ENCODE results near the gene UHRF2.

The UHRF2 gene

DNA sequence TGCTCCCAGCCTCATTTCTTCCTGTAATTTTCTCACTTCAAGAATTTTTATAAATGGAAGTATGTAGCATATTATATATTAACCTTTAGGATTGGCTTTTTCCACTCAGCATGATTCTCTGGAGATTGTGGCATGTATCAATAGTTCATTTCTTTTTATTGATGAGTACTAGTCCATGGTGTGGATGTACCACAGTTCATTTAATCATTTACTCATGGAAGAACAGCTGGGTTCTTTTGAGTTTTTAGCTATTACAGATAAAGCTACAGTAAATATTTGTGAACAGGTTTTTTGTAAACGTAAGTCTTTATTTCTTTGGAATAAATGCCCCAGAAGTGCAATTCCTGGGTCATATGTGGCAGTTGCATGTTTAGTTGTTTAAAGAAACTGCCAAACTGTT, 76.1 kb downstream of the UHRF2 start:
- TF ChIP-seq, protein P1, sequence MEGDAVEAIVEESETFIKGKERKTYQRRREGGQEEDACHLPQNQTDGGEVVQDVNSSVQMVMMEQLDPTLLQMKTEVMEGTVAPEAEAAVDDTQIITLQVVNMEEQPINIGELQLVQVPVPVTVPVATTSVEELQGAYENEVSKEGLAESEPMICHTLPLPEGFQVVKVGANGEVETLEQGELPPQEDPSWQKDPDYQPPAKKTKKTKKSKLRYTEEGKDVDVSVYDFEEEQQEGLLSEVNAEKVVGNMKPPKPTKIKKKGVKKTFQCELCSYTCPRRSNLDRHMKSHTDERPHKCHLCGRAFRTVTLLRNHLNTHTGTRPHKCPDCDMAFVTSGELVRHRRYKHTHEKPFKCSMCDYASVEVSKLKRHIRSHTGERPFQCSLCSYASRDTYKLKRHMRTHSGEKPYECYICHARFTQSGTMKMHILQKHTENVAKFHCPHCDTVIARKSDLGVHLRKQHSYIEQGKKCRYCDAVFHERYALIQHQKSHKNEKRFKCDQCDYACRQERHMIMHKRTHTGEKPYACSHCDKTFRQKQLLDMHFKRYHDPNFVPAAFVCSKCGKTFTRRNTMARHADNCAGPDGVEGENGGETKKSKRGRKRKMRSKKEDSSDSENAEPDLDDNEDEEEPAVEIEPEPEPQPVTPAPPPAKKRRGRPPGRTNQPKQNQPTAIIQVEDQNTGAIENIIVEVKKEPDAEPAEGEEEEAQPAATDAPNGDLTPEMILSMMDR (IDR thresholded peaks at IDR 0.05; ENCODE audit: extremely low read depth, missing control alignments): no peak
- no peak for DNase-seq (ENCODE audit: low spot score)

DNA sequence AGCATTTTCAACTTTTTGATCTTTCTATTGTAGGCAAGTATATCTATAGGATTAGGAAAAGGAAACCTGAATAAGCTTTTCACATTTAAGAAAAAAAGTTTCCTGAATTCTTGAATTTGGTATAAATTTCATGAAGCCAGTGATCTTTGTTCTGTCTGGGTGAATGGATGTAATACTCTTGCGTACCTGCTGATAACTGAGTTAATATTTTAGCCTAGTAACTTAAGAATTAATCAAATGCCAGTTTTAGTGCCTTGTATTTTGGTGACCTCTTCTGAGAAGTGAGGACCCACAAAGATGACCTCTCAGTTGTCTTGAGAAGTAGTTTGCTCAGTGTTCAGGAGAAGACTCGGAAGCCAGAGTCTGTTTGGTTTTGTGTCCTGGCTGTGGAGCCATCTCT, 77.9 kb downstream of the UHRF2 start:
- no peak for DNase-seq (ENCODE audit: low spot score)
- TF ChIP-seq, protein P1 (IDR thresholded peaks at IDR 0.05; ENCODE audit: extremely low read depth, missing control alignments): no peak

DNA sequence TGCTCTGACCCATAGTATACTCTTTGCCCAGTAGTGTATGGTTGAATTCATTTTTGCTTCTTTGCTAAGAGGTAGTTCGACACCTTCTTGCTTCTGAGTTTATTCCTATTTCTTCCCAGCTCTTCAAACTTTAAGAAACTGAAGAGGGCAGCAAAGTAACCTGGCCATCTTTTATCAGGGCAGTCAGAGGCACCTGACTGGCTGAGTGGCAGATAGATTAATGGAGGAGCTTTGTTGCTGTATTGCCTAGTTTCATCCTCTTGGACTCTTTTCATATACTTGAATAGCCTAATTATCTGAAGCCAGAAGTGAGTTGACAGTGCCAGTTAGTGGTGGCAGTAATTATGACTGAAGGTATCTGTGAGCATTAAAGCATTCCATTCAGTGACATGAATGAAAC, 82.5 kb downstream of the UHRF2 start:
- TF ChIP-seq, protein P1 (IDR thresholded peaks at IDR 0.05; ENCODE audit: extremely low read depth, missing control alignments): no peak
- no peak for DNase-seq (ENCODE audit: low spot score)

DNA sequence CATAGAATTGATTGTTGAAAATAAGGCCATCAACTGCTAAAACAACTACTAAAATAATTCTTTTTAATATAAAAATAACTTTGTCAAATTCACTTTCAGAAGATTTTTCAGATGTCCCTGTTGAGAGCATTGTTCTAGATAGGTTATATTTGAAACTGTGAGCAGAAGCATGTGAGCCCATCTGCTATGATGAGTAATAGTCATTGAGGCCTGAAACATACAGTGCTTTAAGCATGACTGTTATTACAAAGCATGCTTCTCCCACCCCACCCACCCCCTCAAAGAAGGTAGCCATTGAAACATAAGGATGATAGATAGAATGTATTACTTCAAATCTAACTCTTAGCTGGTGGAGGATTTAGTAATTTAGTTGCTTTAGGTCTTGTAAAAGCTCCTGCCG, 86.0 kb downstream of the UHRF2 start:
- TF ChIP-seq, protein P1 (IDR thresholded peaks at IDR 0.05; ENCODE audit: extremely low read depth, missing control alignments): no peak
- DNase-seq (ENCODE audit: low spot score): no peak

- no peak for DNase-seq (ENCODE audit: low spot score)
- TF ChIP-seq, protein P1 (IDR thresholded peaks at IDR 0.05; ENCODE audit: extremely low read depth, missing control alignments): no peak
These were observed 88.7 kb downstream of the UHRF2 start for GRCh38 chr9:6501526-6502210.

DNA sequence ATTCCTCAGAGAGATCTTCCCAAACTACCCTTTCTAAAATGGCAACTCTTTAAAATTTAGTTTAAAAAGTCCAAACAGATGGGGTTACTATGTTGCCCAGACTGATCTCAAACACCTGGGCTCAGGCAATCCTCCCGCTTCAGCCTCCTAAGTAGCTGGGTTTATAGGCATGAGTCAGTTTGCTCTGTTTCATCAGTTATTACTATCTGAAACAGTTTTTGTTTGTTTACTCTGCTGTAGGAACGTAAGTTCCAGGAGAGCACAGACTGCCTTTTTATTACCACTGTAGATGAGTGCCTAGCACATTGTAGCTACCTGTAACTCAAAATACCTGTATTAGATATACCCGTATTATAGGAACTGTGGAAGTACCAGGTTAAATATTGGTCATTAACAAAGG, 89.4 kb downstream of the UHRF2 start:
- no peak for DNase-seq (ENCODE audit: low spot score)
- TF ChIP-seq, protein P1 (IDR thresholded peaks at IDR 0.05; ENCODE audit: extremely low read depth, missing control alignments): no peak

GRCh38 chr9:6506571-6506970, 93.6 kb downstream of the UHRF2 start:
- TF ChIP-seq, protein P1 (IDR thresholded peaks at IDR 0.05; ENCODE audit: extremely low read depth, missing control alignments): no peak

More at GRCh38 chr9:6506571-6506970, 93.6 kb downstream of the UHRF2 start:
- DNase-seq (ENCODE audit: low spot score): no peak
